HepG2 (cell line): ENCODE measurements around the gene DICER1. TPM values are rescaled to one million over a fixed set of nuclear protein-coding genes. Genes with fewer than 3 reads are reported as not detected.

Experiments
- CENPX ChIP-seq: sonication (generic); formaldehyde crosslinking; IDR thresholded peaks from 2 replicates; pipeline ENCODE4 v1.9.0; 2021; ENCODE audit warnings: mild to moderate bottlenecking, missing genetic modification reagents, moderate library complexity
- CREB1 ChIP-seq, 2 experiments: fragments of 450-650 bp in 1 of 2; IDR thresholded peaks; 2 replicates each; pipeline ENCODE4 v1.6.1; 2016 to 2017; ENCODE audit warnings: control low read depth in 1 of 2, mild to moderate bottlenecking in 1 of 2, missing compliant biosample characterization in 1 of 2, missing genetic modification characterization in 1 of 2
- NAIF1 ChIP-seq: sonication (generic); formaldehyde crosslinking; IDR thresholded peaks from 2 replicates; pipeline ENCODE4 v1.5.0; 2020; ENCODE audit warnings: mild to moderate bottlenecking, missing genetic modification reagents, borderline replicate concordance
- PAWR ChIP-seq: sonication (generic); formaldehyde crosslinking; IDR thresholded peaks from 2 replicates; pipeline ENCODE4 v1.4.0; 2020; ENCODE audit warnings: missing genetic modification reagents, mild to moderate bottlenecking, borderline replicate concordance
- PAX8 ChIP-seq: sonication (generic); formaldehyde crosslinking; IDR thresholded peaks from 2 replicates; pipeline ENCODE4 v1.8.0; 2022; ENCODE audit warnings: mild to moderate bottlenecking, missing genetic modification reagents, borderline replicate concordance
- RBM22 ChIP-seq: fragments of 200-400 bp; formaldehyde crosslinking; optimal IDR thresholded peaks from 2 replicates; pipeline ENCODE3; 2017; ENCODE audit warnings: mild to moderate bottlenecking, low read length, moderate library complexity
- RERE ChIP-seq: IDR thresholded peaks from 2 replicates; pipeline ENCODE4 v1.6.1; 2016; ENCODE audit warnings: low read depth, missing genetic modification reagents, missing compliant biosample characterization
- SAP130 ChIP-seq: IDR thresholded peaks from 2 replicates; pipeline ENCODE4 v1.6.1; 2016; ENCODE audit warnings: low read depth
- STAT6 ChIP-seq: sonication (generic); formaldehyde crosslinking; IDR thresholded peaks from 2 replicates; pipeline ENCODE4 v1.4.0; 2020; ENCODE audit warnings: missing genetic modification reagents, mild to moderate bottlenecking, borderline replicate concordance
- ZBTB44 ChIP-seq: sonication (generic); formaldehyde crosslinking; IDR thresholded peaks from 2 replicates; pipeline ENCODE4 v1.4.0; 2020; ENCODE audit warnings: missing genetic modification reagents
- ZNF180 ChIP-seq: sonication (generic); formaldehyde crosslinking; IDR thresholded peaks from 2 replicates; pipeline ENCODE4 v1.4.0; 2020; ENCODE audit warnings: low read depth, missing genetic modification reagents, borderline replicate concordance
- ZNF281 ChIP-seq: sonication (generic); formaldehyde crosslinking; IDR thresholded peaks from 2 replicates; pipeline ENCODE4 v1.4.0; 2020; ENCODE audit warnings: missing genetic modification reagents, borderline replicate concordance
- ZNF33B ChIP-seq: sonication (generic); formaldehyde crosslinking; IDR thresholded peaks from 2 replicates; pipeline ENCODE4 v1.5.1; 2020; ENCODE audit warnings: mild to moderate bottlenecking, missing genetic modification reagents
- ZNF607 ChIP-seq: sonication (generic); formaldehyde crosslinking; IDR thresholded peaks from 2 replicates; pipeline ENCODE4 v1.5.1; 2020; ENCODE audit warnings: missing genetic modification reagents, mild to moderate bottlenecking, borderline replicate concordance
- polyA plus RNA-seq, 8 experiments: library from polyadenylated mRNA; depleted of rRNA in 3 of 8; stranded (reverse) in 7 of 8; unstranded in 1 of 8; fragments of >200 nt; fragmentation: Illumina TruSeq in 4 of 8; extraction: Trizol in 4 of 8; gene quantifications; 2 replicates each; pipeline versions ENCODE4 v1.2.1 to v1.2.3, GENCODE V29; 2011 to 2016; ENCODE audit warnings: low read depth in 4 of 8, missing spikeins in 1 of 8, mixed read lengths in 1 of 8; ENCODE audit not compliant: insufficient read depth in 1 of 8
- total RNA-seq, 5 experiments: library from RNA; depleted of rRNA; stranded (reverse); fragments of >200 nt; fragmentation: Illumina TruSeq; extraction: Trizol; gene quantifications; 2 replicates each; pipeline ENCODE4 v1.2.3, GENCODE V29; 2016; ENCODE audit warnings: low read depth in 1 of 5

Gene DICER1
- total and polyA plus RNA-seq, 2 of the 13 experiments (the other 11 are each of a cell fraction or from before 2014, with no cell fraction given): 31.8 to 61.9 TPM

GRCh38 chr14:95157327-95158189 is at the start of gene DICER1 (continued):
- TF ChIP-seq ZNF281 (CRISPR knock-in tag) (peak; percentile 16; the same call in 1 of the 2 replicates), CREB1 (IDR thresholded peaks at IDR 0.05) (peak; percentile 68), CREB1 (CRISPR knock-in tag; IDR thresholded peaks at IDR 0.05) (no peak), PAX8 (CRISPR knock-in tag) (0 out of 2 replicates have a peak, but pooled peaks have one; percentile 13), SAP130 (CRISPR knock-in tag) (peak; percentile 68), ZNF180 (CRISPR knock-in tag) (no peak), ZBTB44 (CRISPR knock-in tag) (no peak), NAIF1 (CRISPR knock-in tag) (peak; percentile 100), STAT6 (no peak), CENPX (CRISPR knock-in tag) (no peak), ZNF33B (CRISPR knock-in tag) (0 out of 2 replicates have a peak, but pooled peaks have one; percentile 33), RERE (no peak), ZNF607 (CRISPR knock-in tag) (no peak), RBM22 (no peak), PAWR (CRISPR knock-in tag) (no peak)
